Hepatocyte (in vitro differentiated cells): Measurements from ENCODE around the gene ADGRL1. TPM values are rescaled to one million over a fixed set of nuclear protein-coding genes. Genes with fewer than 3 reads are reported as not detected.
"Not testable (repeated sequence)": the region's sequence is repeated elsewhere in the genome, so short reads cannot be mapped to it uniquely, and the experiment has no call there.

ENCODE experiments used
- DNase-seq: peaks from one replicate; pipeline ENCODE4 v3.0.0-alpha.2; 2016; ENCODE audit warnings: low spot score
- H2AFZ ChIP-seq: fragments of 200-600 bp; sonication (generic); 2 replicates; pipeline ENCODE4 v1.6.0; 2016; ENCODE audit warnings: antibody characterized with exemption, mild to moderate bottlenecking
- H3K27ac ChIP-seq: fragments of 200-600 bp; sonication (generic); 2 replicates; pipeline ENCODE4 v1.5.1; 2016; ENCODE audit warnings: mild to moderate bottlenecking
- H3K27me3 ChIP-seq: fragments of 200-600 bp; sonication (generic); 2 replicates; pipeline ENCODE4 v1.6.1; 2016
- H3K36me3 ChIP-seq: fragments of 200-600 bp; sonication (generic); replicated peaks from 2 replicates; pipeline ENCODE4 v1.5.1; 2016; ENCODE audit warnings: low read depth; ENCODE audit not compliant: insufficient read depth
- H3K4me1 ChIP-seq: fragments of 200-600 bp; sonication (generic); 2 replicates; pipeline ENCODE4 v1.5.1; 2016; ENCODE audit warnings: mild to moderate bottlenecking, moderate library complexity; ENCODE audit not compliant: insufficient read depth
- H3K4me2 ChIP-seq: fragments of 200-600 bp; sonication (generic); 2 replicates; pipeline ENCODE4 v1.6.0; 2016
- H3K4me3 ChIP-seq: fragments of 200-600 bp; sonication (generic); 2 replicates; pipeline ENCODE4 v1.5.1; 2016; ENCODE audit warnings: mild to moderate bottlenecking
- H3K79me2 ChIP-seq: fragments of 200-600 bp; sonication (generic); 2 replicates; pipeline ENCODE4 v1.6.0; 2017; ENCODE audit warnings: mild to moderate bottlenecking
- H3K9me2 ChIP-seq: fragments of 200-600 bp; sonication (generic); replicated peaks from 2 replicates; pipeline ENCODE4 v1.6.0; 2017; ENCODE audit warnings: mild to moderate bottlenecking; ENCODE audit not compliant: insufficient read depth
- H3K9me3 ChIP-seq: fragments of 200-600 bp; sonication (generic); 2 replicates; pipeline ENCODE4 v1.5.1; 2016; ENCODE audit warnings: low read depth, mild to moderate bottlenecking
- H4K20me1 ChIP-seq: fragments of 200-600 bp; sonication (generic); 2 replicates; pipeline ENCODE4 v1.6.0; 2016; ENCODE audit warnings: mild to moderate bottlenecking; ENCODE audit not compliant: insufficient read depth, poor library complexity, severe bottlenecking
- CTCF ChIP-seq: fragments of 200-600 bp; sonication (generic); IDR thresholded peaks from 2 replicates; pipeline ENCODE4 v1.5.1; 2016; ENCODE audit warnings: antibody characterized with exemption, mild to moderate bottlenecking; ENCODE audit not compliant: poor library complexity
- EZH2 ChIP-seq: fragments of 200-600 bp; sonication (generic); IDR thresholded peaks from 2 replicates; pipeline ENCODE4 v1.6.1; 2016; ENCODE audit warnings: antibody characterized with exemption, mild to moderate bottlenecking, borderline replicate concordance
- EZH2phosphoT487 ChIP-seq: fragments of 200-600 bp; sonication (generic); IDR thresholded peaks from one replicate; pipeline ENCODE4 v1.6.1; 2018; ENCODE audit warnings: antibody characterized with exemption, mild to moderate bottlenecking, low read depth, moderate library complexity; ENCODE audit not compliant: unreplicated experiment, severe bottlenecking
- WGBS: methylation state at CpG from one replicate; pipeline ENCODE4 v1.1.6; 2016; ENCODE audit warnings: low lambda C conversion rate; ENCODE audit errors: missing lambda C conversion rate; 5-methylcytosine and 5-hydroxymethylcytosine counted together
- polyA plus RNA-seq: library from polyadenylated mRNA; unstranded; fragments of >200 nt; fragmentation: Nextera tagmentation; extraction: Ambion mirVana; gene quantifications from 2 replicates; pipeline ENCODE4 v1.2.1, GENCODE V29; 2016
- total RNA-seq: library from RNA; depleted of rRNA; stranded (reverse); fragments of >200 nt; gene quantifications from 2 replicates; pipeline ENCODE4 v1.2.3, GENCODE V29; 2014

The ADGRL1 gene
- total and polyA plus RNA-seq, 2 experiments from 2014 or later = 11.5 to 11.9 TPM

- Histone ChIP-seq H3K27me3 (no peaks in the 10 kb centered on the region), H4K20me1 (peaks cover 25% of the 10 kb centered on the region), H3K9me2 (no peaks in the 10 kb centered on the region), H3K9me3 (no peaks in the 10 kb centered on the region), H3K4me3 (no peak overlapping the region), H3K4me2 (no peak overlapping the region), H2AFZ (no peak overlapping the region), H3K36me3 (no peaks in the 10 kb centered on the region), H3K4me1 (peaks cover 5% of the 10 kb centered on the region), H3K79me2 (peaks cover 68% of the 10 kb centered on the region), H3K27ac (no peak overlapping the region)
- no peak for TF ChIP-seq EZH2
- TF ChIP-seq EZH2phosphoT487 = no peak
- no peak for TF ChIP-seq CTCF
- 97% methylated on average over 5 of the region's 5 CpGs for WGBS
- no peak for DNase-seq
Measured at GRCh38 chr19:14197882-14198281, 8.1 kb downstream of the ADGRL1 start.

GRCh38 chr19:14197288-14197687 lies 8.7 kb downstream of the ADGRL1 start:
- H3K4me3 ChIP-seq, H3K4me1 ChIP-seq, H2AFZ ChIP-seq, H3K9me3 ChIP-seq, H3K9me2 ChIP-seq, H3K27ac ChIP-seq, H3K36me3 ChIP-seq, H3K27me3 ChIP-seq, H3K4me2 ChIP-seq, DNase-seq: not testable (repeated sequence)
- WGBS = 95% methylated on average over 7 of the region's 7 CpGs
- peaks cover 25% of the 10 kb centered on the region for H4K20me1 ChIP-seq
- H3K79me2 ChIP-seq = peaks cover 68% of the 10 kb centered on the region

- H3K4me2 ChIP-seq, H3K27ac ChIP-seq, H3K9me3 ChIP-seq, H3K4me3 ChIP-seq, H2AFZ ChIP-seq, H3K27me3 ChIP-seq, H3K9me2 ChIP-seq, H3K4me1 ChIP-seq, H3K36me3 ChIP-seq: not testable (repeated sequence)
- peak; percentile 72 for DNase-seq
- WGBS = 59% methylated on average over 12 of the region's 12 CpGs
- peak; percentile 66 for TF ChIP-seq CTCF
- peaks cover 62% of the 10 kb centered on the region for H3K79me2 ChIP-seq
- peaks cover 25% of the 10 kb centered on the region for H4K20me1 ChIP-seq
Measured at GRCh38 chr19:14196105-14196504, 9.9 kb downstream of the ADGRL1 start.

GRCh38 chr19:14195216-14195615 lies 10.8 kb downstream of the ADGRL1 start:
- 93% methylated on average over 7 of the region's 12 CpGs for WGBS
- DNase-seq, H3K4me2 ChIP-seq, H3K4me1 ChIP-seq, H3K36me3 ChIP-seq, H3K9me3 ChIP-seq, H2AFZ ChIP-seq, H3K27ac ChIP-seq, H3K4me3 ChIP-seq, H3K9me2 ChIP-seq, H3K27me3 ChIP-seq: not testable (repeated sequence)
- H4K20me1 ChIP-seq = peaks cover 16% of the 10 kb centered on the region
- H3K79me2 ChIP-seq = peaks cover 59% of the 10 kb centered on the region

GRCh38 chr19:14189415-14189814 lies 16.6 kb downstream of the ADGRL1 start:
- H3K9me2 ChIP-seq = no peaks in the 10 kb centered on the region
- 99% methylated on average over 12 of the region's 12 CpGs for WGBS
- H3K36me3 ChIP-seq = no peaks in the 10 kb centered on the region
- no peaks in the 10 kb centered on the region for H3K9me3 ChIP-seq
- H3K79me2 ChIP-seq = peaks cover 57% of the 10 kb centered on the region
- H3K4me1 ChIP-seq = no peaks in the 10 kb centered on the region
- DNase-seq = no peak
- no peaks in the 10 kb centered on the region for H3K27me3 ChIP-seq
- peaks cover 8% of the 10 kb centered on the region for H4K20me1 ChIP-seq
- H3K4me2 ChIP-seq = no peak overlapping the region
- TF ChIP-seq CTCF = no peak
- no peak for TF ChIP-seq EZH2
- H3K27ac ChIP-seq = no peak overlapping the region
- H2AFZ ChIP-seq = no peak overlapping the region
- H3K4me3 ChIP-seq = no peak overlapping the region

- not testable (repeated sequence) for H3K9me3 ChIP-seq, H3K4me2 ChIP-seq, H3K4me3 ChIP-seq, H3K27ac ChIP-seq, DNase-seq, H3K27me3 ChIP-seq, H3K4me1 ChIP-seq, H3K9me2 ChIP-seq, H2AFZ ChIP-seq, H3K36me3 ChIP-seq
- Histone ChIP-seq H3K79me2 (peaks cover 53% of the 10 kb centered on the region), H4K20me1 (peaks cover 11% of the 10 kb centered on the region)
- WGBS = 97% methylated on average over 7 of the region's 7 CpGs
Measured at GRCh38 chr19:14188086-14188485, 17.9 kb downstream of the ADGRL1 start.
